Measurements from ENCODE around the gene TICRR.

DNA sequence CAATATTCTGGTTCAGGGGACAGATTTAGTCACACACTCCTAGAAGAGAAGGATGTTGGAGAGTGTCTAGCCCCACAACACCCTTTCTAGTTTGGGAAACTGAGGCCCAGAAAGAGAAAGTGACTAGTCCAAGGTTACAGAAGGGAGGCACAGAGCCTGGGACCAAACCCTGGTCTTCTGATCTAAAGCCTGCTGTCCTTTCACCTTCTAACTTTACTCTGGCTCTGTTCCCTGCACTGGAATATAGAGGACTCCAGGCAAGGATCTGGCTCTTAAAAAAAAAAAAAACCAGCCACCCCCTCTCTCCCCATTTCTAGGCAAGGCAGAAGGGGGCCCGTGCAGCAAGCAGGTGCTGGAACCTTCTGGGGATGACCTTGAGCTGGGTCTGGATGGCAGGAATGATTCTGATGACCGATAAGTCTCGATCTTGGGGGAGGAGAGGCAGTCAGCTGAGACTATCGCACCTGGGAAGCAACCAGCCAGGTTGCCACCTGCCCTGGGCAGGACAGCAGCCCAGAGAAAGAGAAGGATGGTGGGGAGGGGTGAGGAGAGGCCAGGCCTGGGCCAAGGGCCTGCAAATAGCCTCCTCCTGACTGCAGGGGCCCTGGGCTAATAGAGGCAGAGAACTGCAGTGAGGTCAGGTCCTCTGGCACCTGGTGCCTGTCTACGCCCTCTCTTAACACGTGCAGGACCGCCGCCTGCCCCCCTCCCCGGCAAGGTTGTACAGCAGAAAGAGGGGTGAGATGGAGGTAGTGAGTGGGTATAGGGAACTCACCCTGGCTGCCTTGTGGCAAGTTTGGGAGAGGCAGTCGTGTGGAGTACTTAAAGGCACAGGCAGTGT is 48.4 kb upstream of the TICRR start:
- TF ChIP-seq, protein P1, sequence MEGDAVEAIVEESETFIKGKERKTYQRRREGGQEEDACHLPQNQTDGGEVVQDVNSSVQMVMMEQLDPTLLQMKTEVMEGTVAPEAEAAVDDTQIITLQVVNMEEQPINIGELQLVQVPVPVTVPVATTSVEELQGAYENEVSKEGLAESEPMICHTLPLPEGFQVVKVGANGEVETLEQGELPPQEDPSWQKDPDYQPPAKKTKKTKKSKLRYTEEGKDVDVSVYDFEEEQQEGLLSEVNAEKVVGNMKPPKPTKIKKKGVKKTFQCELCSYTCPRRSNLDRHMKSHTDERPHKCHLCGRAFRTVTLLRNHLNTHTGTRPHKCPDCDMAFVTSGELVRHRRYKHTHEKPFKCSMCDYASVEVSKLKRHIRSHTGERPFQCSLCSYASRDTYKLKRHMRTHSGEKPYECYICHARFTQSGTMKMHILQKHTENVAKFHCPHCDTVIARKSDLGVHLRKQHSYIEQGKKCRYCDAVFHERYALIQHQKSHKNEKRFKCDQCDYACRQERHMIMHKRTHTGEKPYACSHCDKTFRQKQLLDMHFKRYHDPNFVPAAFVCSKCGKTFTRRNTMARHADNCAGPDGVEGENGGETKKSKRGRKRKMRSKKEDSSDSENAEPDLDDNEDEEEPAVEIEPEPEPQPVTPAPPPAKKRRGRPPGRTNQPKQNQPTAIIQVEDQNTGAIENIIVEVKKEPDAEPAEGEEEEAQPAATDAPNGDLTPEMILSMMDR (IDR thresholded peaks at IDR 0.05), result no peak
- no peak for TF ChIP-seq POLR2A (IDR thresholded peaks at IDR 0.05)
